ENCODE data around the gene PLPPR2.

DNA sequence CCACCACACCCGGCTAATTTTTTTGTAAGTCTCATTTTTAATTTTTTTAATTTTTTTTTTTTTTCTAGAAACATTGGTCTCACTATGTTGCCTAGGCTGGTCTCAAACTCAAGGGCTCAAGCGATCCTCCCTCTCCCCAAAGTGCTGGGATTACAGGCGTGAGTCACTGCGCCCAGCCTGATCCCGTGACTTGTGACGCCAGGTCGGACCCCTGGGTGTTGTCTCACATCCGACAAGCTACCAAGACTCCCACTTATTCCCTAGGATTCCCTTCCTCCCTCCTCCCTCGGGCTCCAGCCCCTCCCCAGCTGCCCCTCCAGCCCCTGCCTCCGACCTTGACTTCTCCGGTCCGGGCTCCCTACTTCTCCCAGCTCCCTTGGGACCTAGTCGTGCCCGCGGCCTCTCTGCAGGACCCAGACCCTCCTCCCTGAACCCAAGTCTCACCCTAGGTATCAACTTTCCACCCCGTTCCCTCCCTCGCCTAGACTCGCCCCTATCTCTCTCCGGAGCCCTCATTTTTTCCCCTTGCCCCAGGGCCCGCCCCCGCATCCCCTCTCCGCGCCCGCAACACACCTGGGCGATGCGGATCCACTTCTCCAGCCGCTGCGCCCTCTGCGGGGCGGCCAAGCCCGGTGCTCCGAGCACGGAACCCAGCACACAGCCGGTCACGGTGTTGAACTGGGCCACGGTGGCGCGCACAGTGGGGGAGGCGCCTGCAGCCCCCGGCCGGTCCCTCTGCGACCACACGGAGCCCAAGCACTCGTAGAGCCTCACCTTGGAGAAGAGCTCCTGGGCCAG, 50.8 kb downstream of the PLPPR2 start:
- TF ChIP-seq, protein P1, sequence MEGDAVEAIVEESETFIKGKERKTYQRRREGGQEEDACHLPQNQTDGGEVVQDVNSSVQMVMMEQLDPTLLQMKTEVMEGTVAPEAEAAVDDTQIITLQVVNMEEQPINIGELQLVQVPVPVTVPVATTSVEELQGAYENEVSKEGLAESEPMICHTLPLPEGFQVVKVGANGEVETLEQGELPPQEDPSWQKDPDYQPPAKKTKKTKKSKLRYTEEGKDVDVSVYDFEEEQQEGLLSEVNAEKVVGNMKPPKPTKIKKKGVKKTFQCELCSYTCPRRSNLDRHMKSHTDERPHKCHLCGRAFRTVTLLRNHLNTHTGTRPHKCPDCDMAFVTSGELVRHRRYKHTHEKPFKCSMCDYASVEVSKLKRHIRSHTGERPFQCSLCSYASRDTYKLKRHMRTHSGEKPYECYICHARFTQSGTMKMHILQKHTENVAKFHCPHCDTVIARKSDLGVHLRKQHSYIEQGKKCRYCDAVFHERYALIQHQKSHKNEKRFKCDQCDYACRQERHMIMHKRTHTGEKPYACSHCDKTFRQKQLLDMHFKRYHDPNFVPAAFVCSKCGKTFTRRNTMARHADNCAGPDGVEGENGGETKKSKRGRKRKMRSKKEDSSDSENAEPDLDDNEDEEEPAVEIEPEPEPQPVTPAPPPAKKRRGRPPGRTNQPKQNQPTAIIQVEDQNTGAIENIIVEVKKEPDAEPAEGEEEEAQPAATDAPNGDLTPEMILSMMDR (IDR thresholded peaks at IDR 0.05; ENCODE audit: low read depth, low read length) = no peak
- TF ChIP-seq POLR2A (IDR thresholded peaks at IDR 0.05; ENCODE audit: extremely low read depth, insufficient read length) = no peak
- TF ChIP-seq MYC (IDR thresholded peaks at IDR 0.05; ENCODE audit: low read depth, low read length) = no peak
